GM12874 (cell line): ENCODE data around the gene MED29.

Source experiments
- CTCF ChIP-seq: IDR thresholded peaks from 2 replicates; pipeline ENCODE4 v1.5.1; 2011; ENCODE audit warnings: low read depth, mild to moderate bottlenecking, control low read depth, low read length, moderate library complexity; ENCODE audit not compliant: insufficient read depth

Gene MED29

GRCh38 chr19:39360599-39360998 lies 30.6 kb upstream of the MED29 start:
- TF ChIP-seq CTCF: no peak

- TF ChIP-seq CTCF: no peak
Observed at GRCh38 chr19:39362682-39363657, 28.2 kb upstream of the MED29 start.

- TF ChIP-seq CTCF: no peak
Observed at GRCh38 chr19:39363901-39364457, 27.2 kb upstream of the MED29 start.

- no peak for TF ChIP-seq CTCF
Observed at GRCh38 chr19:39365531-39365930, 25.6 kb upstream of the MED29 start.

DNA sequence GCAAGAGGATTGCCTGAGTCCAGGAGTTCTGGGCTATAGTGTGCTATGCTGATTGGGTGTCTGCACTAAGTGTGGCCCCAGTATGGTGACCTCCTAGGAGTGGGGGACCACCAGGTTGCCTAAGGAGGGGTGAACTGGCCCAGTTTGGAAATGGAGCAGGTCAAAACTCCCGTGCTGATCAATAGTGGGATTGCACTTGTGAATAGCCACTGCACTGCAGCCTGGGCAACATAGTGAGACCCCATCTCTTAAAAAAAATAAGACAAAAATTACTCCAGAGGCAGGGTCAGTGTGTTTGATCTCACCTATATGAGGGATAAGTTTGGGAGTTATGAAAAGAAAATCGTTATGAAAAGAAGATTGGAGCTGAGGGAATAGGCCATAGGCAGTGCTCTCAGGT lies 22.0 kb upstream of the MED29 start:
- no peak for TF ChIP-seq CTCF

- TF ChIP-seq CTCF: no peak
Observed at GRCh38 chr19:39370735-39371134, 20.4 kb upstream of the MED29 start.

DNA sequence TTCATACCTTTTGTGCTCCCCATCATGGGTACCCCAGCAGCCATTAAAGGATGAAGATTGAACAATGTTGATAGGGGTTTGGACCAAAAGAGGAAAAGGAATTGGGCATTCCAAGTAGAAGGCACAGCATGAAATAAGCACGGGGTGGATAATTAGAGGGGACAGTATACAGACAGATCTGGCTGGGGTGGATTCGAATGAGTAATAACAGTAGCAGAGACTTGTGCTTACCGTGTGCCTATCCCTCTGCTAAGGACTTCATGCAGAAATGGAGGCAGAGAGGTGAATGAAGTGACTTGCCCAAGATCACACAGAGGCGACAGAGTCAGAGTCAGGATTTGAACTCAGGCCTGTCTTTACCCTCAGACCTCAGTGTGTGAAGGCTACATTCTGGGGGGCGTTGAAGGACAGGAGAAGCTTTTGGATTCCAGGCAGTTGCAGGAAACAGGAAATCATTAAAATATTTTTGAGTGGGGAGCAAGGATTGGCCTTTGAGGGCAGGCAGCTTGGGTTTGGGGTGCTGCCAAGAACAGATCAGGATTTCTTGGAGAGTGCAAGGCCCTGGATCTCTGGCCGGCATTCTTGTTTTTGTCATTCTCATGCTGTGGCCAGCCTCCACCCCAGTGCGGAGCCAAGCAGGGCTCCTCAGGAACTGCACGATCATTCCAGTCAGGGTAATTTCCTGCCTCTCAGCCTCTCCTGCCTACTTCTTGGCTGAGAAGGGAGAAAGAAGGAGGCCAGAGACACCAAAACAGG lies 19.0 kb upstream of the MED29 start:
- no peak for TF ChIP-seq CTCF
